Fibroblast of lung (primary cell): ENCODE results near the gene KLHL12. TPM values are rescaled to one million over a fixed set of nuclear protein-coding genes. Genes with fewer than 3 reads are reported as not detected.
"Not testable (repeated sequence)": the region's sequence is repeated elsewhere in the genome, so short reads cannot be mapped to it uniquely, and the experiment has no call there.

Source experiments
- DNase-seq, 2 donors: peaks; one replicate each; pipeline versions ENCODE4 v3.0.0 to v3.0.0-alpha.2; 2010; ENCODE audit warnings: low read depth in 2 of 2
- H2AFZ ChIP-seq: 2 replicates; pipeline ENCODE4 v1.5.1; 2012; ENCODE audit warnings: low read length, control low read depth, inconsistent platforms
- H3K27ac ChIP-seq: 2 replicates; pipeline ENCODE4 v1.5.1; 2011; ENCODE audit warnings: low read length, control low read depth; ENCODE audit not compliant: insufficient read depth
- H3K27me3 ChIP-seq: 2 replicates; pipeline ENCODE4 v1.5.1; 2011; ENCODE audit warnings: mild to moderate bottlenecking, low read length; ENCODE audit not compliant: control insufficient read depth, insufficient read depth
- H3K36me3 ChIP-seq: 2 replicates; pipeline ENCODE4 v1.5.1; 2011; ENCODE audit warnings: low read length; ENCODE audit not compliant: control insufficient read depth, insufficient read depth
- H3K4me1 ChIP-seq: 2 replicates; pipeline ENCODE4 v1.5.1; 2011; ENCODE audit warnings: low read length; ENCODE audit not compliant: control insufficient read depth, insufficient read depth; ENCODE audit errors: extremely low read depth
- H3K4me2 ChIP-seq: 2 replicates; pipeline ENCODE4 v1.5.1; 2011; ENCODE audit warnings: low read length, control low read depth; ENCODE audit not compliant: insufficient read depth; ENCODE audit errors: extremely low read depth
- H3K4me3 ChIP-seq, 4 experiments: fragments of 200-600 bp in 1 of 4; sonication (generic) in 1 of 4; replicated peaks in 1 of 4; 2 replicates each; pipeline ENCODE4 v1.5.1; 2011 to 2016; ENCODE audit warnings: low read length in 4 of 4, low read depth in 3 of 4, mild to moderate bottlenecking in 3 of 4, control low read depth in 2 of 4, inconsistent platforms in 1 of 4, mixed read lengths in 1 of 4; ENCODE audit not compliant: insufficient read depth in 1 of 4; ENCODE audit errors: control extremely low read depth in 1 of 4
- H3K79me2 ChIP-seq: 2 replicates; pipeline ENCODE4 v1.5.1; 2012; ENCODE audit warnings: mild to moderate bottlenecking, low read length, inconsistent platforms; ENCODE audit not compliant: control insufficient read depth, insufficient read depth
- H3K9ac ChIP-seq: 2 replicates; pipeline ENCODE4 v1.5.1; 2011; ENCODE audit warnings: mild to moderate bottlenecking, low read length, control low read depth; ENCODE audit not compliant: insufficient read depth
- H3K9me3 ChIP-seq: 2 replicates; pipeline ENCODE4 v1.5.1; 2012; ENCODE audit warnings: low read depth, low read length; ENCODE audit not compliant: control insufficient read depth, insufficient read depth
- H4K20me1 ChIP-seq: 2 replicates; pipeline ENCODE4 v1.5.1; 2011; ENCODE audit warnings: low read length; ENCODE audit not compliant: control insufficient read depth, insufficient read depth; ENCODE audit errors: extremely low read depth
- EZH2 ChIP-seq: IDR thresholded peaks from 2 replicates; pipeline ENCODE4 v1.5.1; 2012; ENCODE audit warnings: low read length, control low read depth, mild to moderate bottlenecking; ENCODE audit errors: missing control alignments
- polyA plus RNA-seq, 2 donors: library from polyadenylated mRNA; depleted of rRNA in 1 of 2; stranded (reverse) in 1 of 2; unstranded in 1 of 2; fragments of >200 nt; gene quantifications; 2 replicates each; pipeline ENCODE4 v1.2.1, GENCODE V29; 2011 to 2012; ENCODE audit warnings: missing spikeins in 1 of 2
- total RNA-seq: library from RNA; depleted of rRNA; stranded (reverse); fragments of >200 nt; gene quantifications from 2 replicates; pipeline ENCODE4 v1.2.1, GENCODE V29; 2014
- TF ChIP-seq, protein P1 (sequence below), 2 donors: IDR thresholded peaks in 1 of 2; conservative IDR thresholded peaks in 1 of 2; 1 replicate in 1 of 2; 2 replicates in 1 of 2; pipeline ENCODE4 v1.5.1; 2011 to 2012; ENCODE audit warnings: low read length in 2 of 2, control low read depth in 1 of 2, inconsistent platforms in 1 of 2, low read depth in 1 of 2, mild to moderate bottlenecking in 1 of 2

The KLHL12 gene
- total and polyA plus RNA-seq, 2 donors (not counting 1 experiment from before 2014, with no cell fraction given): 46.3 to 55.5 TPM

DNA sequence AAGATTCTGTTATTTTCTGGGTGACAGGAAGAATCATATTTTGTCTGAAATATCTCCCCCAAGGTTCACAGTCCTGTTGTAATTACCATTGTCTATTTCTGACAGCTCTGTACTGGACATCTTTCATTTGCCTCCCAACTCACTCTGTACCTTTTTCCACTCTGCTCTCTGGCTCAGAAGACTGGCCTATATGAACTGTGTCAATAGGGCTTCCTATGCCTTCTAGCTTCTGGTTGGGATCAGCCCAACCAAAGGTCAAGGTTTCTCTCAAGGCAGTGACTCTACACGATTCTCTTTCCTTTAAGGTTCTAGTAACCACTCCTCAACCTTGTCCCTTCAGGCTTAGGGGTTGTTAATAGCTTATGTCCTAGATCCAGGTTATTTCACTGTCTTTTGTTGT is 17.5 kb downstream of the KLHL12 start:
- TF ChIP-seq EZH2: no peak
- TF ChIP-seq, protein P1, sequence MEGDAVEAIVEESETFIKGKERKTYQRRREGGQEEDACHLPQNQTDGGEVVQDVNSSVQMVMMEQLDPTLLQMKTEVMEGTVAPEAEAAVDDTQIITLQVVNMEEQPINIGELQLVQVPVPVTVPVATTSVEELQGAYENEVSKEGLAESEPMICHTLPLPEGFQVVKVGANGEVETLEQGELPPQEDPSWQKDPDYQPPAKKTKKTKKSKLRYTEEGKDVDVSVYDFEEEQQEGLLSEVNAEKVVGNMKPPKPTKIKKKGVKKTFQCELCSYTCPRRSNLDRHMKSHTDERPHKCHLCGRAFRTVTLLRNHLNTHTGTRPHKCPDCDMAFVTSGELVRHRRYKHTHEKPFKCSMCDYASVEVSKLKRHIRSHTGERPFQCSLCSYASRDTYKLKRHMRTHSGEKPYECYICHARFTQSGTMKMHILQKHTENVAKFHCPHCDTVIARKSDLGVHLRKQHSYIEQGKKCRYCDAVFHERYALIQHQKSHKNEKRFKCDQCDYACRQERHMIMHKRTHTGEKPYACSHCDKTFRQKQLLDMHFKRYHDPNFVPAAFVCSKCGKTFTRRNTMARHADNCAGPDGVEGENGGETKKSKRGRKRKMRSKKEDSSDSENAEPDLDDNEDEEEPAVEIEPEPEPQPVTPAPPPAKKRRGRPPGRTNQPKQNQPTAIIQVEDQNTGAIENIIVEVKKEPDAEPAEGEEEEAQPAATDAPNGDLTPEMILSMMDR (conservative IDR thresholded peaks at IDR 0.05 in 1 of 2, IDR thresholded peaks at IDR 0.05 in 1 of 2; ENCODE audit: low read depth in 1 of 2, low read length in 2 of 2): no peak
- DNase-seq: no peak

DNA sequence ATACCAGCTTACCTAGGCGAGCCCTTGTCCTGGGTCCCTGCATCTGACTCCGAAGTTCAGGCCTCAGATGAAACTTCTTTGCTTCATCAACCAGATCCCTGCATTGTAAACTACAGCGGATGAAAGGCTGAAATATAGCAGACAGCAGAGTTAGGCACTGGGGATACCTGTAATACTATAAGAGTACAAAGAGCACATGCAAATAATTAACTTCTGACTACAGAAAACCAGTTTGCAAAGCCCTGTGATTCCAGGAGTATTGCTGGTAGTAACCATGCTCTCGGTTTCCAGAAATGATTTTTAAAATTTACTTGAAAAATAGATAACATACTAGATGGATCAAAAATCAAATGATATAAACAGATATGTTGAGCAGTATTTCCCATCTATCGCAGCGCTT is 18.0 kb downstream of the KLHL12 start:
- peaks cover 5% of the 10 kb centered on the region for H3K36me3 ChIP-seq
- TF ChIP-seq, protein P1 (conservative IDR thresholded peaks at IDR 0.05 in 1 of 2, IDR thresholded peaks at IDR 0.05 in 1 of 2; ENCODE audit: low read depth in 1 of 2, low read length in 2 of 2): no peak
- no peak for TF ChIP-seq EZH2
- H3K9ac ChIP-seq: no peak overlapping the region

More for the DNA sequence above, 17.5 kb downstream of the KLHL12 start:
- Histone ChIP-seq H4K20me1 (no peaks in the 10 kb centered on the region), H3K9ac (no peak overlapping the region), H3K4me2 (no peak overlapping the region), H3K27me3 (no peaks in the 10 kb centered on the region), H3K36me3 (peaks cover 5% of the 10 kb centered on the region), H3K9me3 (no peaks in the 10 kb centered on the region), H3K4me1 (no peaks in the 10 kb centered on the region), H2AFZ (no peak overlapping the region), H3K79me2 (no peaks in the 10 kb centered on the region), H3K4me3 (no peak overlapping the region), H3K27ac (no peak overlapping the region)

DNA sequence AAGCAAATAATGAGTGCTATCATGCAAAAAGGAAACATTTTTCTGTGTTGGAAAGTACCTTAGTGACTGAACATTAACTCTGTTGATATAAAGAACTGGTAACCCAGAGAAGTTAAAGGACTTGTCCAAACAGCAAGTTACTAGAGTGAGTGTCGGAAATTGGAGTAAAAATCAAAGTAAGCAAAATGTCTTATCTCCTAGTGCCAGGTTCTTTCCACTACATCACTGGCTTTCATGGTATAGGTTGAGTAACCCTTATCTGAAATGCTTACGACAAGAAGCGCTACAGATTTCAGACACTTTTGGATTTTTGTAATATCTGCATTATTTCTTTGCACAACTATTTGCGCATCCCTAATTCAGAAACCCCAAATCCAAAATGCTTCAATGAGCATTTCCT is 21.7 kb downstream of the KLHL12 start:
- Histone ChIP-seq H3K27me3 (no peaks in the 10 kb centered on the region), H3K79me2 (no peaks in the 10 kb centered on the region), H3K4me1 (no peaks in the 10 kb centered on the region), H2AFZ (no peak overlapping the region), H3K36me3 (no peaks in the 10 kb centered on the region), H3K4me2 (no peak overlapping the region), H4K20me1 (no peaks in the 10 kb centered on the region), H3K9ac (no peak overlapping the region), H3K4me3 (no peak overlapping the region), H3K27ac (no peak overlapping the region), H3K9me3 (no peaks in the 10 kb centered on the region)
- no peak for DNase-seq
- TF ChIP-seq EZH2: no peak

More for the DNA sequence above, 18.0 kb downstream of the KLHL12 start:
- Histone ChIP-seq H3K27me3 (no peaks in the 10 kb centered on the region), H3K79me2 (no peaks in the 10 kb centered on the region), H2AFZ (no peak overlapping the region), H3K4me2 (no peak overlapping the region), H3K9me3 (no peaks in the 10 kb centered on the region), H3K4me1 (no peaks in the 10 kb centered on the region), H3K4me3 (no peak overlapping the region), H4K20me1 (no peaks in the 10 kb centered on the region), H3K27ac (no peak overlapping the region)
- no peak for DNase-seq

DNA sequence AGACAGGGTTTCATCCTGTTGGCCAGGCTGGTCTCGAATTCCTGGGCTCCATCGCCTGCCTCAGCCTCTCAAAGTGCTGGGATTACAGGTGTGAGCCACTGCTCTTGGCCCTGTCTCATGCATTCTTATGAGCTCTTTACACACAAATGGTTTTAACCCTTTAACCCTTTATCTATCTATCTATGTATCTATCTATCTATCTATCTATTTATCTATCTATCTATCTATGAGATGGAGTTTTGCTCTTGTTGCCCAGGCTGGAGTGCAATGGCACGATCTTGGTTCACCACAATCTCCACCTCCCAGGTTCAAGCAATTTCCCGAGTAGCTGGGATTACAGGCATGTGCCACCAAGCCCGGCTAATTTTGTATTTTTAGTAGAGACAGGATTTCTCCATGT is 23.2 kb downstream of the KLHL12 start:
- not testable (repeated sequence) for H3K4me1 ChIP-seq, H3K27ac ChIP-seq, DNase-seq, H4K20me1 ChIP-seq, H3K36me3 ChIP-seq, H3K4me2 ChIP-seq, H3K4me3 ChIP-seq, H3K9ac ChIP-seq, H2AFZ ChIP-seq, H3K9me3 ChIP-seq, H3K79me2 ChIP-seq, H3K27me3 ChIP-seq
